SKM-1 (cell line): ENCODE measurements around the gene CALM3.

ENCODE experiments used
- DNase-seq: peaks from one replicate; lab custom pipeline; 2025; ENCODE audit not compliant: unreplicated experiment; lab: John Stamatoyannopoulos, UW

Gene CALM3

DNA sequence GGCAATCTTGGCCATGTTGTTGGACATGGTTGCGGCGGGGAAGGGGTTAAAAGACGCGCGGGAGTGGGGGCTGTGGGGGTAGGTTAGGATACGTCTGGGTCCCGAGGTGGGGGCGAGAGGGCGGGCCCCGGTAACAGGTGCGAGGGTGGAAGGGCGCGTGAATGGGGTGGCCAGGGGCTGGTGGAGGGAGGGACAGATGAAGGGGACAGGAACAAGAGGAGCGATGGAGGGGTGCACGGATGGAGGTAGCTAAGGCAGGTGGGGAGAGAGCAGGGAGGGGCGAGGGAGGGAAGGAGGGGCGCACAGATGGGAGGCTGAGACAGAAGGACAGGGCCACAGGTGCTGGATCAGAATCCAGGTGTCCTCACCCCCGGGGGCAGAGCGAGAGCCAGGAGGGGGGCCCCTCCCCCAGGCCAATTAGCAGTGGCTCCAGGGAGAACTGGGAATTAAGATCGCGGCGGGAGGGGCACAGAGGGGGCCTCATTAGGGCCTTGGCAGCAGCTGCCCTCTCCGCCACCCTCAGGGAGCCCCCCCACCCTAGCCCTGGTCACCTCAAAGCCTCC, 33.6 kb downstream of the CALM3 start:
- DNase-seq, result no peak

DNA sequence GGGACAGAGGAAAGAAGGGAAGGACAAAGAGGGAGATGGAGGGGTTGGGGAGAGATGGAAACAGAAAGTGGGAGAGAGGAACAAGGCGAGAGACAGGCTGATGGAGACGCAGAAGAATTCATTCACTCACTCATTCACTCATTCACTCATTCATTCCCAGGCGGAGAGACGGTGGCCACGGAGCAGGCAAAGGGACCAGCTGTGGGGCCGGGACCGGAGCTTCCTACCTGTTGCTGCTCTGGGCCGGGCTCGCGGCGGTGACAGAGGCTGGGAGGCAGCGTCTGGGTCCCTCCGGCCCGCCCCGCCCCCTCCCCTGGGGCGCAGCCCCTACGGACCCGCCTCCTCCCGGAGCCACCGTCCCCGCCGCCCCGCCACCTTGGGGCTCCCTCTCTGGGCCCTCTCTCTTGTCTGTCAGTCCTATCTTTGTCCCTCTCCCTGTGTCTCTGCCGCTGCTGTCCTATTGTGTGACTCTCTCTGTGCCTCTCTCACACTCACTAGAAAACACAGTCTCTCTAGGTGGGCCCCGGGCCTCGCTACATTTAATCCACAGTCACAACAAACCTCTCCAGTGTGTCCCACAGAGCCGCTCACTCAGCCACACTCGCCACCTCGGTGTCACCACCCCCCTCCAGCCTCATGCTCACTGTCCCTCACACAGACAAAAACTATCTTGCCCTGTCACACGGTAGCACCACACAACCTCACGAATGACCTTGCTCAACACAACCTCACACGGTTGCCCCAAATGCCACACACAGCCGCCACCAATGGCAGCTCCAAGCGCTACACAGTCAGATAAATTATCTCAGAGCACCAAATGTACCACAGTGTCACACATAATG, 35.0 kb downstream of the CALM3 start, which contains the start of gene GNG8:
Gene GNG8 (minus strand): TSS at position 283 of the 842 bp plus-strand sequence. CDS start 1,520 bp downstream, outside the sequence.
- DNase-seq, result no peak

DNA sequence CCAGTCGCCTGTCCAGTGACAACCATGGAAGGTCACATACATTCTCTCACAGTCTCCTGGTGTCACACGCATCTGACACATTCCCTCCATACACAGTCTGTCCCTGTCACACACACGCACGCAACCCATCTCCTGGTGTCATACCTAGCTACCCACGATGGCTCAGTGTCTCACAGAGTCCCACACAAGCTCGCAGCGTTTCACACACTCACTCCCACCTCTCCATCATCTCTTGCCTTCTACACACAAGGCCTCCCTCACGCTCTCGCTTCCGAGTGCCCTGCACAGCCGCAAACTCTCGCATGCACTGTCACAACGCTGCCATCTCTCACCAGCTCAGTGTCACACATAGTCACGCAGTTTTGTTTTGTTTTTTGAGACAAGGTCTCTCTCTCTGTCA, 36.1 kb downstream of the CALM3 start:
- DNase-seq, result no peak

DNA sequence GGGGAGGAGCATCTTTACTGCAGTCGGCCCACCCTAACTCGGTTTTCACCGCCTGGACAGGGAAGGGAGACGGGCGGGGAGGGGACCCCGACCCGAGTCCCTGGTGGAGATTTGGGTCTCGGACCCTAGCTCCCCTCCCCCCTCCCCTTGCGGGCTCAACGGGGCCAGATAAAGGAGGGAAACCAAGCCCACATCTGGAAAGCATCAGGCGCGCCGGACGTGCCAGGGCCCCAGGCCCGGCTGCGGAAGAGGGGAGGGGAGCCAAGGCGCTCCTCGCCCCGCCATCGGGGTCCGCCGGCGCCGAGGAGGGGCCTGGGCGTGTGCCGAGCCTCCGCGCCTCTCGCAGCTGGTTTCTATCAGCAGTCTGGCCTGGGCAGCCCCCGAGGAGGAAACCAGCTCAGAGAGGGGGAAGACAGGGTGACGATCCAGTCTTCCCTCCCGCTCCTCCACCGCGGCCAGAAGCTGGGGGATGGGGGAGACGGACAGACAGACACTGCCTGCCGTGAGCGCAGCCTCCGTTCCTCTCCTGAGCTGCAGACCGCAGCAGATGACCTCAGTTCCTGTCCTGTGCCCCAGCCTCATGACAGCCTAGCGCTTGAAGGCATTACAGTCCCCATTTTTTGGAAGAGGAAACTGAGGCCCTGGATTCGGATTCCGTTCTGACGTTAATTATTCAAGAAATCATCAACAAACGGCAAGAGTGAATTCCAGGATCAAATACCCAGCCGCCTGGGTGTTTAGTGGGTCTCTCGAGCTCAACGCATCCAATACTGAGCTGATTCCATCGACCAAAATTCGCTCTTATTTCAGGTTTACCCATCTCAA, 38.4 kb downstream of the CALM3 start:
- DNase-seq, result no peak

DNA sequence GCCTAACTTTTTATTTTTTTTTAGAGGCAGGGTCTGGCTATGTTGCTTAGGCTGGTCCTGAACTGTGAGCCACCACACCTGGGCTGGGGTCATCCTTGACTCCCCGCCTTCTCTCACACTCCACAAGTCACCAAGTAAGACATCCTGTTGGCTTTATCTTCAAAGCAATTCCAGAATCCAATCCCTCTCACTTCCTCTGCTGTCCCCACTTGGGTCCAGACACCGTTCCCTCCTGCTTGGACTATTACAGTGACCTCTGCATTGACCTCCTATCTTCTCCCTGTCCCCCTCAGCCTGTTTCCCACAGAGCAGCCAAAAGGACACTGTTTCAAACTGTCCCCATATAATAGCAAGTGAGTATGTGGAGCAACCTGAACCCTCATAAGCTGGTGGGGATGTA, 39.5 kb downstream of the CALM3 start:
- no peak for DNase-seq

DNA sequence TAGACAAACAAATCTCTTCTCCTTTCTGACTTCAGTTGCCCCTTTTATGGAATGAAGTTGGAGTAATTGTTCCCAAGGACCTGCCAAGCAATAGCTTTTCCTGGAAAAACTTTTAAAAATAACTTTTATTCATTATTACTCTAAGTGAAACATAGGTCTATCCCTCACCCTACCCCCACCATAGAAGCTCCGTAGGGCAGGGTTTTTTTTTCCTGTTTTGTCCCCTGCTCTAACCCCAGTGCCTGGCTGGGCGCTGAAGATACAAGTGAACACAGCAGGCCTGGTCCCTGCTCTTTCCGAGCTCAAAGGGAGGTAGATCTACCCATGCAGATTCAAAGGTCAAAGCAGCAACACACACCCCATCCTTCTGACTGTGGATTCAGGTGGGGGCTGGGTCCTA, 43.6 kb downstream of the CALM3 start:
- DNase-seq, result no peak

DNA sequence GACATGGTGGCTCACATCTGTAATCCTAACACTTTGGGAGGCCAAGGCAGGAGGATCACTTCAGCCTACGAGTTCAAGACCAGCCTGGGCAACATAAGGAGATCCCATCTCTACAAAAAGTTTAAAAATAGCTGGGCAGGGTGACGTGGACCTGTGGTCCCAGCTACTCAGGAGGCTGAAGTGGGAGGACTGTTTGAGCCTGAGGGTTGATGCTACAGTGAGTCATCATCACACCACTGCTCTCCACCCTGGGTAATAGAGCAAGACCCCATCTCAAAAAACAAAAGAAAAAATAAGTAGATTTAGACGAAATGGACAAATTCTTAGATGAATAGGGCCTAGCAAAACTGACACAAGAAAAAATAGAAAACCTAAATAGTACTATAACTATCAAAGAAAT, 45.3 kb downstream of the CALM3 start:
- no peak for DNase-seq

DNA sequence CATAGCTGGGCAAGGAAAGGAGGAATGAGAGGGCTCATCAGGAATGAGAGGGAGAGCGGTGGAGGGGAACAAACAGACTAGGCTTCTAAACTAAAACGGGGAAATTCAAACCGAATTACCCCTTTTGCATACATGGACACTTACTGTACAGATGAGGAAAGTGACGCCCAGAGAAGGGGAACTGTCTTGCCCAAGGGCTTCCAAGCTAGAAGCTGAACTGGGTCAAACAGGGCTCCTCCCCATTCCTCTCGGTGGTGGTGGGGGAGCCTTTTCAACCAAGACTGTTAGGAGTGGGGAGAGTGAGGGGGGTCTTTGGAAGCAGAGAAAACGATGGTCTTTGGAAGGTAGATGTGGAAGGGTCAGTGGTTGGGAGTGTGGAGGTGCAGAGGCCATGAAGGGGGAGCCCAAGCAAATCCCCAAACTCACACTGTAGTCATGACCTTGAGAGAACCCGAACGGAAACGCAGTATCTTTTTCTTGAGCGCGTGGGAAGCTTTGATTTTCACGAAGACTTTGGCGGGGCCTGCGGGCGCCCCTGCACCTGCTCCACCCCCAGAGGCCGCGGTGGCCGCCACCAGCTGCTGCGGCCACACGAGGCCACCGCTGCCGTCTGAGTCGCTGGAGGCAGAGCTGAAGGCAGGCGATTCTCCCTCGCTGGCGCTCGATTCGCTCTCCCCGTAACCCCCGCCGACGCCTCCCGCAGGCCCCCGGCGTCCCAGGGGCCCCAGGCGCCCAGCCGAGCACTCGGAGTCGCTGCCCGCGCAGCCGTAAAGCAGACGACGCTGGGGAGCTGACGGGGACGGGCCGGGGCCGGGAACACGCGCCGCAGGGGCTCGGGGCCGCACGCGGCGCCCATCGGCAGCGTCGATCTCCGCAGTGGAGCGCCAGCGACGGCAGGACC, 47.2 kb downstream of the CALM3 start:
- DNase-seq, result no peak

DNA sequence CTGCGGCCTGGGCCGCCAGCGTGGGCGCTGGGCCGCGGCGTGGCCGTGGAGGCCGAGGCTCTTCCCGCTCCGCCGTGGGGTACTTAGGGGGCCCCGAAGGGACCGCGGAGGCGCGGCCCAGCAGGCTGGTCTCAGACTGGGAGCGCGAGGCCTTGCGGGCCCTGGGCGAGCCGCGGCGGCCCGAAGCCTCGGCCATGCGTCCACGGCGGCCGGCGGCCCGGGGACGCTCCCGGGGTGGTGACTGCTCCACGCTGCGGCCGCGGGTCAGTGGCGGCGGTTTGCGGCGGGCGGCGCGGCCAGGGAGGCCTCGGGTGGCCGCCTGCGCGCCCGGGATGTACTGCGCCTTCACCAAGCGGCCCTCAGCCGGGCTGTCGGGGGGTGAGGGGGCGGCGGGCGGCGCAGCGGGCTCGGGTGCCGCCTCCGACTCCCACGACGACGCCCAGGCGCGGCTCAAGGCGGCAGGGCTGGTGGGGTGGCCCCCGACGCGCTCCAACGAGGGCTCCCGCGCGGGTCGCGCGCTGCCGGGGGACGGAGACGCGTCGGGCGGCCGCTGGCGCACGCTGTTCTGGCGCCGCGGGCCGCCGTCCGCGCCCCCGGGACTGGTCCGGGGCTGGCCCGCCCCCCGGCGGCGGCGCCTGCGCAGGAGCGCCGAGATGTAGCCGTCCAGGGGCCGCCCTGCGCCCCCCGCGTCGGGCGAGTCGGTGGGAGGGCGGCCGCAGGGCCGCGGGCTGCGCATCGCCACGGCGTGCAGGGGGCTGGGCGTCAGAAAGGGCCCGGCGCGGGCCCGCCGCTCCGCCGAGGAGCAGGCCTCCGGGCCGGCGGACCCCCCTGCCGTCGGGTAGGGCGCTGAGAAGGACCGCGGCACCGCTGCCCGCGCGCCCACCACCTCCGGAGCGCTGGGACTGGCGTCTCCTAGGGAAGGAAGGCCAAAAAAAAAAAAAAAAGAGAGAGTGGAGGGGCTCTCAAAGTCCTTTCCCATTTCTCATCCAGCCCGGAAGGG, 48.1 kb downstream of the CALM3 start:
- DNase-seq, result no peak

DNA sequence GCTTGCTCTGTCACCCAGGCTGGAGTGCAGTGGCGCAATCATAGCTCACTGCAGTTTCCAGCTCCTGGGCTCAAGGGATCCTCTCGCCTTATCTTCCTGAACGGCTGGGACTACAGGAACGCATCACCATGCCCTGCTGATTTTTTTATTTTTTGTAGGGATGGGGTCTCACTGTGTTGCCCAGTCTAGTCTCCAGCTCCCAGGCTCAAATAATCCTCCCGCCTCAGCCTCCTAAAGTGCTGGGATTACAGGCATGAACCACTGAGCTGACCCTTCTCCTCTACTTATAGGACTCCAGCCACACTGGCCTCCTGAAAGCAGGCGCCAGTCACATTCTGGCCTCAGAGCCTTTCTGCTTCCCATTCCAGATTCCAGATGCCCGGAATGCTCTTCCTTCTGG, 49.3 kb downstream of the CALM3 start:
- DNase-seq, result no peak

DNA sequence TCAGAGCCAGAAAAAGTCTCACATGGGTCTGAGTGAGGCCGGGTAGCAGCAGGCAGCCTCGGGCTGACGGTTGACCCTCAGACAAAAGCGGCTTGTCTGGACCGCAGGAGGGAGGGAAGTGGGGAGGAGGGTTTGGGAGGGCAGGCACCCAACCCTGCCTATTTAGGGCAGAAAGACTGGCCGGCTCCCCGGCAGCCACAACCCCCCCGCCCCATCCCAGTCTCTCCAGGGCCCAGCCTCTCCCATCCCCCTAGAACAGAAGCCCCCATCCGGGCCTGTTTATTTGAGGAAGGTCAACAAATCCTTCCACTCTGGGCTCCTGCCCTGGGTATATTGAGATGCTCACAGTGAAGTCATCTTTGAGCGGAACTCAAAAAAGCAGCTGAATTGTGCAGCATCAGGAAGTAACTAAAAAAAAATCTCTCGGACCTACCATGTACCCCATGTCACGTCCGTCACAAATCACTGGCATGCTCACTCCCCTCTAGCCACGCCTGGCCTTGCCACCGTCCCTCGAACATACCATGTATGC, 53.6 kb downstream of the CALM3 start:
- DNase-seq, result no peak

DNA sequence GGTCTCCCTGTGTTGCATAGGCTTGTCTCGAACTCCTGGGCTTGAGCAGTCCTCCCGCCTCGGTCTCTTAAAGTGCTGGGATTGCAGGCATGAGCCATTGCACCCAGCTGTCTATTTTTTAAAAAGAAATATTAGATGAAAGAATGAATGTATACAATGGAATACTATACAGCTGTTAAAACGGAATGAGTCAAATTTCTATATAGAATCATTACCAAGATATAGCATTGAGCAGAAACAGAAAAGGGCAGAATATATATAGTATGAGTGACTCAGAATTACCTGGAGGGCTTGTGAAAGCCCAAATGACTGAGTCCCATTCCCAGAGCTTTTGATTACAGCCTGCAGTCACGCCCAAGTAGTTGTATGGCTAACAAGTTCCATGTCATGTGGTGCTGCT, 55.4 kb downstream of the CALM3 start:
- DNase-seq, result no peak

DNA sequence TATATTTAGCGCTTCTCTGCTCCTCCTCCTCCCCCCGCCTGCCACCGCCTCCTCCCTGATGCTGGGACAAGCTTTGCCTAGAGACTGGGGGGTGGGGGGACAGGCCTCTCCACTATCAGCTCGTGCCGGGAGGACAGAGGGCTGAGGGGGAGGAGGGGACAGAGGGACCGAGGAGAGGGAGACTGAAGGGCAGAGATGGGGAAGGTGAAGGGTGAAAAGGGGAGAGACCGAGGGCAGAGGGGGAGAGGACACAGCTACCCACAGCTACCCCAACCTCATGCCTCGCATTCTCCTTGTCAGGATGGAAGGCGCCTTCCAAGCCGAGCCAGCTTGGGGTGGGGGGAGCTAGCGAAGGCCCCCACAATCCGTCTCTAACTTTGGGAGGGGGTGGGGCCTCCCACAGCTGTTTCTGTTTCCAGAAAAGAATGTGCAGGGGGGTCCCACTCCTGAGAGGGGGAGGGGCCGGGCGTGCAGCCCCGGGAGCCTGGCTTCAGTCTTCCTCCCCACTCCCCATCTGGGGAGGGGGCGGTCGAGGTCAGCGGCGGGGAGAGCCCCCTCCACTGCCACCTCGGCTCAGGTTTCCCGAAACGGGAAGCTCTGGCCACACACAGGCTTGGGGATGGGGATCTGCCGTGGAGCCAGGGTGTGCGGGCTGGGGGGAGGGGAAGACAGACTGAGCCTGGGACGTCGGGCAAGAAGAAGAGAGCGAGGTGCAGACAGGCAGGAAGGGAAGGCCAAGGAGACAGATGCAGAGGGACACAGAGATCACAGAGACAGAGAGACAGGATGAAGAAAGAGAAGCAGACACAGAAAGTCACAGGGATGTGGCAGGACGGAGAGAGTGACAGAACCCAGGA, 58.2 kb downstream of the CALM3 start:
- DNase-seq, result no peak

DNA sequence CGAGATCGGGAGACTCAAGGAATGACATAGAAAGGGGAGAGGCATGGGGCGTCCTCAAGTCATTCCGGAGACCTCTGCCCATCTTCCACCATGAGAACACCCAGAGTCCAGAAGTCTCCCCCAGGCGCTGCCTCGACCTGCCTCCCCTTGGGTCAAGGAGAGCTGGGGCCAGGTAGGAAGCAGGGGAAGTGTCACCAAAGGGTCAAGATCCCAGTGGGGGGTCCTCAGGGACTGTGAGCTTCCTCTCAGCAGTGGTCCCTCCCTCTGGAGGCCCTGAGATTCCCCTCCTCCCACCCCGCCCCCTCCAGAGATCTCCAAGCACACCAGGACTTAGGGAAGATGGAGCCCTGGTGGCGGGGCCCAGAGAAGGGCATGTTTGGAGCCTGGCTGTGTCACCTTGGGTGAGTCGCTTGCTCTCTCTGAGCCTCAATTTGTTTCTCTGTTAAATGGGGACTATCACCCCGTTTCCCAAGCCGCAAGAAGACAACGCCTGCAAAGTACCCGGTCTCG, 58.9 kb downstream of the CALM3 start:
- DNase-seq, result no peak
